ENCODE data around the gene PSMC2. TPM values are rescaled to one million over a fixed set of nuclear protein-coding genes. Genes with fewer than 3 reads are reported as not detected.

The PSMC2 gene
- total and polyA plus RNA-seq, 12 donors = 74.5 to 355 (median 124) TPM

DNA sequence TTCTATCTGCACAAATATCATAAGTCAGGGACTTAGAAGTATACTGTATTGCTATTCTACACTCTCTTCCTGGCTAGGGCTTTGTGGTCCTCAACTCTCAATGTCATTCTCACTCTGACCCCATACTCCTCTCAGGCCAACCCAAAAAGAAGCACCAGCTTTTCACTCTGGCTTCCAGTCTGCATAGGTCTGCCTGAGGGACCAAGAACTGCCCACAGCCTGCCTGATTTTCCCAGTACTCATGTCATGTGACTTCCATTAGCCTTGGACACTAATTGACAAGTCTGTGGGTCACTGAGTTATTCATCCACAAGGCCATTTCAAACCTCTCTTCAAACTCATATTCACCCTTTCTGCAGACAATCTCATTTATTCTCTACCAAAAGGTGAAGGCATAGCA lies 30.4 kb upstream of the PSMC2 start:
- no peak for TF ChIP-seq POLR2A (IDR thresholded peaks at IDR 0.05)
- TF ChIP-seq, protein P1, sequence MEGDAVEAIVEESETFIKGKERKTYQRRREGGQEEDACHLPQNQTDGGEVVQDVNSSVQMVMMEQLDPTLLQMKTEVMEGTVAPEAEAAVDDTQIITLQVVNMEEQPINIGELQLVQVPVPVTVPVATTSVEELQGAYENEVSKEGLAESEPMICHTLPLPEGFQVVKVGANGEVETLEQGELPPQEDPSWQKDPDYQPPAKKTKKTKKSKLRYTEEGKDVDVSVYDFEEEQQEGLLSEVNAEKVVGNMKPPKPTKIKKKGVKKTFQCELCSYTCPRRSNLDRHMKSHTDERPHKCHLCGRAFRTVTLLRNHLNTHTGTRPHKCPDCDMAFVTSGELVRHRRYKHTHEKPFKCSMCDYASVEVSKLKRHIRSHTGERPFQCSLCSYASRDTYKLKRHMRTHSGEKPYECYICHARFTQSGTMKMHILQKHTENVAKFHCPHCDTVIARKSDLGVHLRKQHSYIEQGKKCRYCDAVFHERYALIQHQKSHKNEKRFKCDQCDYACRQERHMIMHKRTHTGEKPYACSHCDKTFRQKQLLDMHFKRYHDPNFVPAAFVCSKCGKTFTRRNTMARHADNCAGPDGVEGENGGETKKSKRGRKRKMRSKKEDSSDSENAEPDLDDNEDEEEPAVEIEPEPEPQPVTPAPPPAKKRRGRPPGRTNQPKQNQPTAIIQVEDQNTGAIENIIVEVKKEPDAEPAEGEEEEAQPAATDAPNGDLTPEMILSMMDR (IDR thresholded peaks at IDR 0.05) = no peak
- Histone ChIP-seq H3K27ac (peak overlapping the region in 3 of 5 donors; percentile 7 to 15 (median 11)), H3K27me3 (no peaks in the 10 kb centered on the region), H3K36me3 (replicated peaks in 1 of 2) (peaks cover 0 to 97% of the 10 kb centered on the region in 2 donors), H3K4me1 (replicated peaks in 1 of 2) (peaks cover 0 to 8% of the 10 kb centered on the region in 2 donors), H3K9me3 (replicated peaks in 1 of 3) (no peaks in the 10 kb centered on the region), H3K4me3 (no peak overlapping the region)
- DNase-seq = peak in 3 of 7 donors; percentile 13 to 28 (median 21)
- intact Hi-C loops (cut with DNase I) = no loop called here

DNA sequence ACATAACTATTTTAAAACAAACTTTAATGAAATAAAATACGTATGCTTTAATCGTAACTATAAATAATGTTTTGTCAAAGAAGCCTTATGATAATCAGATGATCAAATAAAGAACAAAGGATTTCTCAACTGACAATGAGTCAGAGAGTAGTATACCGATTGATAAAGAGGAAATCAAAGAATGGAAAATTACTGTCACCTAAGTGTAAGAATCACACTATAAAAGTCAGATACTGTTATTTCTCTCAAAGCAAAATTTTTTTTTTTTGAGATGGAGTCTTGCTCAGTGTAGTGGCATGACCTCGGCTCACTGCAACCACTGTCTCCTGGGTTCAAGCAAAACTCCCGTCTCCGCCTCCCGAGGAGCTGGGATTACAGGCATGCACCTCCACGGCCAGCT lies 21.7 kb upstream of the PSMC2 start:
- intact Hi-C loops (cut with DNase I) = no loop called here
- H3K4me1 ChIP-seq (replicated peaks in 1 of 2) = peaks cover 5% of the 10 kb centered on the region in 2 donors
- H3K27ac ChIP-seq = peak overlapping the region in 2 of 5 donors; percentile 56 to 69
- 71 to 77% (median 76%) methylated on average over 8 of the region's 8 CpGs for WGBS, 4 donors
- no peak for TF ChIP-seq POLR2A (IDR thresholded peaks at IDR 0.05)
- TF ChIP-seq, protein P1 (IDR thresholded peaks at IDR 0.05) = no peak
- no peaks in the 10 kb centered on the region for H3K9me3 ChIP-seq (replicated peaks in 1 of 3)
- H3K36me3 ChIP-seq (replicated peaks in 1 of 2) = peaks cover 0 to 61% of the 10 kb centered on the region in 2 donors
- no peak for DNase-seq
- H3K4me3 ChIP-seq = no peak overlapping the region
- no peaks in the 10 kb centered on the region for H3K27me3 ChIP-seq

DNA sequence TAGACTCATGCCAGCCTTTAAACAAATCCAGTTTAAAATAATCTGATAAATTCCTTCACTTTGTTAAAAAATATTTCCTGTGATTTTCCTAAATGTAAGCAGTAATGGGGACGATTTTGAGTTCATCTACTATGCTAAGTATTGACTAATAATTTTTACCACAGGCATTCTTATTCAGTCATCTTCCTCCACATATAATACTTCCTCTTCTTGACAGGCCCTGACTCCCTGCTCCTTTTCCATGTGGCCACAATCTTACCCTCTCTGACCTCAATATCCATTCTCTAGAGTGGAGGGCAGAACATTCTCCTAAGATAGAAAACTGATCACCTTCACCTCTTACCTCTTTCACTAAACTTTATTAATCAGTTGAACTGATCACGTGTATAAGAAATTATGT lies 10.7 kb upstream of the PSMC2 start:
- intact Hi-C loops (cut with DNase I) = no loop called here
- DNase-seq = no peak
- Histone ChIP-seq H3K4me3 (no peak overlapping the region), H3K36me3 (replicated peaks in 1 of 2) (peaks cover 0 to 46% of the 10 kb centered on the region in 2 donors), H3K9me3 (replicated peaks in 1 of 3) (no peaks in the 10 kb centered on the region), H3K27me3 (no peaks in the 10 kb centered on the region), H3K27ac (no peak overlapping the region), H3K4me1 (replicated peaks in 1 of 2) (peaks cover 0 to 15% of the 10 kb centered on the region in 2 donors)
- 77 to 91% (median 81%) methylated on average over 2 of the region's 2 CpGs for WGBS, 4 donors
- TF ChIP-seq POLR2A (IDR thresholded peaks at IDR 0.05) = no peak
- TF ChIP-seq, protein P1 (IDR thresholded peaks at IDR 0.05) = no peak

DNA sequence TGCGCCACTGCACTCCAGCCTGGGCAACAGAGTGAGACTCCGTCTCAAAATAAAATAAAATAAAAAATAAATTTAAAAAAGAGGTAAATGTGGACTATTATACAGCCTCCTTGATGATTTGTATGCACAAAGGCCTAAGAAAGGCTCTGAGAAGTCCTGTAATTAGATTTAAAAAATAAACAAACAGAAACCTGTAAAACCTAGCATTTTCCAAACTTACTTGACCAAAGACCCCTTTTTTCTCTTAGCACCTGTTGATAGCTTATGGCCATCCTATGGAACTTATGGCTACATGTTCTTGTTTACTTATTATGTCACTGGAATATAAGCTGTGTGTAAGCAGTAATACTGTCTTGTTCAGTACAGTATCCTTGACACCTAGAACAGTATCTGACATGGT lies 8.6 kb upstream of the PSMC2 start:
- WGBS, 4 donors = 94 to 99% (median 97%) methylated on average over 2 of the region's 2 CpGs
- intact Hi-C loops (cut with DNase I) = no loop called here
- H3K36me3 ChIP-seq (replicated peaks in 1 of 2) = peaks cover 0 to 41% of the 10 kb centered on the region in 2 donors
- peaks cover 4 to 23% of the 10 kb centered on the region in 2 donors for H3K4me1 ChIP-seq (replicated peaks in 1 of 2)
- no peaks in the 10 kb centered on the region for H3K27me3 ChIP-seq
- no peak overlapping the region for H3K27ac ChIP-seq
- no peaks in the 10 kb centered on the region for H3K9me3 ChIP-seq (replicated peaks in 1 of 3)
- no peak for TF ChIP-seq POLR2A (IDR thresholded peaks at IDR 0.05)
- TF ChIP-seq, protein P1 (IDR thresholded peaks at IDR 0.05) = no peak
- H3K4me3 ChIP-seq = no peak overlapping the region
- no peak for DNase-seq
